HCT116 (cell line): ENCODE results near the gene CENPE. TPM values are rescaled to one million over a fixed set of nuclear protein-coding genes. Genes with fewer than 3 reads are reported as not detected.

Source experiments
- ATAC-seq: fragments of 200-7000 bp; cut with Tn5 transposase; 2 replicates; pipeline ENCODE4 v1.9.1; 2020; ENCODE audit warnings: mild to moderate bottlenecking, moderate library complexity
- BruUV-seq: library from RNA; stranded (reverse); fragments of 400-500 nt; replicated peaks from 2 replicates; lab custom pipeline; 2021; lab: Mats Ljungman, UMichigan
- CTCF ChIA-PET: fragments of 300-600 bp; sonication (Branson Sonifier 250); formaldehyde crosslinking; loops from one replicate; lab custom pipeline; 2021; ENCODE audit warnings: antibody characterized with exemption; lab: Charles Lee
- POLR2A ChIA-PET: fragments of 300-600, 350-600 bp; sonication (Branson Sonifier 250); formaldehyde crosslinking; loops from one replicate; lab custom pipeline; 2021; ENCODE audit warnings: antibody characterized with exemption; lab: Charles Lee
- RAD21 ChIA-PET, 2 experiments: fragments of 300-600 bp; sonication (Branson Sonifier 250); formaldehyde crosslinking; loops; one replicate each; lab custom pipeline; 2023; ENCODE audit warnings: low total read pairs in 2 of 2; ENCODE audit not compliant: uncharacterized antibody in 2 of 2, unreplicated experiment in 2 of 2, low non-redundant PET in 1 of 2; lab: Charles Lee
- DNase-seq: peaks from one replicate; pipeline ENCODE4 v3.0.0-alpha.2; 2010; ENCODE audit warnings: low read depth, low spot score
- H2AFZ ChIP-seq: fragments of 200-600 bp; shearing (Covaris generic), sonication (generic); 2 replicates; pipeline ENCODE4 v1.6.1; 2017; ENCODE audit warnings: low read depth, mixed run types, mixed read lengths, antibody characterized with exemption, low read length; ENCODE audit not compliant: poor library complexity, severe bottlenecking
- H3K27ac ChIP-seq: 2 replicates; pipeline ENCODE4 v1.5.1; 2012; ENCODE audit warnings: low read depth, low read length
- H3K27me3 ChIP-seq: fragments of 200-600 bp; sonication (generic); 2 replicates; pipeline ENCODE4 v1.6.1; 2016; ENCODE audit warnings: mixed run types, low read length, mixed read lengths; ENCODE audit not compliant: insufficient read depth
- H3K36me3 ChIP-seq, 2 experiments: fragments of 200-500 bp in 1 of 2; fragments of 200-600 bp in 1 of 2; sonication (Bioruptor generic) in 1 of 2; sonication (generic) in 1 of 2; 2 replicates each; pipeline versions ENCODE4 v1.5.1 to v1.6.1; 2014 to 2016; ENCODE audit warnings: low read length in 2 of 2, inconsistent platforms in 1 of 2, mixed read lengths in 1 of 2, mixed run types in 1 of 2; ENCODE audit not compliant: insufficient read depth in 2 of 2, control insufficient read depth in 1 of 2
- H3K4me1 ChIP-seq, 2 experiments: fragments of 200-600 bp in 1 of 2; sonication (generic) in 1 of 2; 2 replicates each; pipeline versions ENCODE4 v1.5.1 to v1.6.1; 2012 to 2017; ENCODE audit warnings: low read length in 2 of 2, inconsistent platforms in 1 of 2, mild to moderate bottlenecking in 1 of 2, mixed read lengths in 1 of 2, mixed run types in 1 of 2, moderate library complexity in 1 of 2; ENCODE audit not compliant: insufficient read depth in 2 of 2, control insufficient read depth in 1 of 2
- H3K4me2 ChIP-seq: fragments of 200-600 bp; sonication (generic); 2 replicates; pipeline ENCODE4 v1.6.1; 2017; ENCODE audit warnings: mixed run types, low read length, mixed read lengths
- H3K4me3 ChIP-seq, 2 experiments: fragments of 200-600 bp in 1 of 2; sonication (generic) in 1 of 2; replicated peaks in 1 of 2; 2 replicates each; pipeline ENCODE4 v1.5.1; 2011 to 2016; ENCODE audit warnings: low read length in 2 of 2, control low read depth in 1 of 2, low read depth in 1 of 2, mild to moderate bottlenecking in 1 of 2, mixed read lengths in 1 of 2, mixed run types in 1 of 2
- H3K79me2 ChIP-seq: fragments of 200-600 bp; sonication (generic); 2 replicates; pipeline ENCODE4 v1.6.1; 2017; ENCODE audit warnings: mild to moderate bottlenecking, mixed run types, low read length, moderate library complexity, mixed read lengths; ENCODE audit not compliant: insufficient read depth
- H3K9ac ChIP-seq: fragments of 200-600 bp; sonication (generic); 2 replicates; pipeline ENCODE4 v1.6.1; 2016; ENCODE audit warnings: low read length, mixed read lengths
- H3K9me2 ChIP-seq: fragments of 200-600 bp; sonication (generic), shearing (Covaris generic); 2 replicates; pipeline ENCODE4 v1.6.1; 2017; ENCODE audit warnings: mixed run types, mild to moderate bottlenecking, moderate library complexity; ENCODE audit not compliant: insufficient read depth
- H3K9me3 ChIP-seq, 2 experiments: fragments of 200-500 bp in 1 of 2; fragments of 200-600 bp in 1 of 2; sonication (Bioruptor generic) in 1 of 2; sonication (generic) in 1 of 2; 2 replicates each; pipeline ENCODE4 v1.6.1; 2014 to 2017; ENCODE audit warnings: low read length in 2 of 2, mixed read lengths in 2 of 2, inconsistent platforms in 1 of 2, low read depth in 1 of 2, mild to moderate bottlenecking in 1 of 2, mixed run types in 1 of 2, moderate library complexity in 1 of 2; ENCODE audit not compliant: control insufficient read depth in 1 of 2, insufficient read depth in 1 of 2
- H4K20me1 ChIP-seq: fragments of 200-600 bp; sonication (generic), shearing (Covaris generic); 2 replicates; pipeline ENCODE4 v1.6.1; 2017; ENCODE audit warnings: mixed run types, mild to moderate bottlenecking, moderate library complexity; ENCODE audit not compliant: insufficient read depth
- CBX3 ChIP-seq: IDR thresholded peaks from 2 replicates; pipeline ENCODE4 v1.6.1; 2012; ENCODE audit warnings: low read depth
- CEBPB ChIP-seq: IDR thresholded peaks from 2 replicates; pipeline ENCODE4 v1.6.1; 2012; ENCODE audit warnings: low read depth
- EGR1 ChIP-seq: IDR thresholded peaks from 2 replicates; pipeline ENCODE4 v1.6.1; 2012; ENCODE audit warnings: low read depth
- FOSL1 ChIP-seq: IDR thresholded peaks from 2 replicates; pipeline ENCODE4 v1.6.1; 2012; ENCODE audit warnings: low read depth
- JUND ChIP-seq: IDR thresholded peaks from 2 replicates; pipeline ENCODE4 v1.6.1; 2012
- RAD21 ChIP-seq: IDR thresholded peaks from 2 replicates; pipeline ENCODE4 v1.6.1; 2012; ENCODE audit warnings: low read depth, mild to moderate bottlenecking
- SIN3A ChIP-seq: IDR thresholded peaks from 2 replicates; pipeline ENCODE4 v1.6.1; 2012; ENCODE audit warnings: low read depth
- SP1 ChIP-seq: IDR thresholded peaks from 2 replicates; pipeline ENCODE4 v1.6.1; 2012; ENCODE audit warnings: low read depth
- TCF7L2 ChIP-seq: IDR thresholded peaks from 2 replicates; pipeline ENCODE4 v1.7.0; 2011; ENCODE audit warnings: borderline replicate concordance, inconsistent platforms; ENCODE audit not compliant: insufficient read depth, insufficient read length; ENCODE audit errors: extremely low read depth
- YY1 ChIP-seq: IDR thresholded peaks from 2 replicates; pipeline ENCODE4 v1.6.1; 2011; ENCODE audit warnings: low read length, low read depth, moderate library complexity, mild to moderate bottlenecking; ENCODE audit not compliant: insufficient replicate concordance; ENCODE audit errors: extremely low read depth
- ZFX ChIP-seq: fragments of 450-650 bp; IDR thresholded peaks from 2 replicates; pipeline ENCODE4 v1.6.1; 2017
- intact Hi-C: fragments of 100-400 bp; cut with micrococcal nuclease; formaldehyde crosslinking; loops from 2 replicates; pipeline ENCODE4 v1.10.0; 2022
- total RNA-seq: library from RNA; stranded (reverse); gene quantifications from one replicate; pipeline ENCODE4 v1.2.1, GENCODE V29; 2021; ENCODE audit not compliant: unreplicated experiment
- TF ChIP-seq, protein P1 (sequence below): IDR thresholded peaks from 2 replicates; pipeline ENCODE4 v1.6.1; 2011; ENCODE audit warnings: mild to moderate bottlenecking, low read length, moderate library complexity; ENCODE audit not compliant: insufficient replicate concordance; ENCODE audit errors: extremely low read depth

The CENPE gene
- total RNA-seq, 1 experiment from 2014 or later = 31.3 TPM

- no peaks in the 10 kb centered on the region for H3K9me3 ChIP-seq
- POLR2A ChIA-PET = no interaction called here
- H3K9ac ChIP-seq = peak within 1 kb of the TSS; percentile 88
- RAD21 ChIA-PET = no interaction called here
- CTCF ChIA-PET = interaction anchor here (1.4 kb wide), 1 partner anchor 456 kb away, joined by 4 read pairs; no protein-coding TSS in a partner anchor
- no peaks in the 10 kb centered on the region for H3K9me2 ChIP-seq
- peak; percentile 84 for ATAC-seq
- no peaks in the 10 kb centered on the region for H4K20me1 ChIP-seq
- H3K4me1 ChIP-seq = peaks cover 8 to 25% of the 10 kb centered on the region in 2 experiments; a peak in 3 of 4 replicates
- peak within 1 kb of the TSS; percentile 85 for H3K27ac ChIP-seq
- peaks cover 37% of the 10 kb centered on the region for H3K79me2 ChIP-seq
- peaks cover 0 to 4% of the 10 kb centered on the region in 2 experiments; a peak in 1 of 4 replicates for H3K36me3 ChIP-seq
- intact Hi-C loops = no loop called here
- TF ChIP-seq FOSL1 = no peak
- no peak for TF ChIP-seq JUND
- TF ChIP-seq TCF7L2 = no peak
- 0 out of 2 replicates have a peak, but pooled peaks have one; percentile 2 for TF ChIP-seq SP1
- no peak for TF ChIP-seq RAD21
- no peak; the same call in 1 of the 2 replicates for TF ChIP-seq ZFX
- no peak; the same call in 1 of the 2 replicates for TF ChIP-seq CBX3
- TF ChIP-seq, protein P1, sequence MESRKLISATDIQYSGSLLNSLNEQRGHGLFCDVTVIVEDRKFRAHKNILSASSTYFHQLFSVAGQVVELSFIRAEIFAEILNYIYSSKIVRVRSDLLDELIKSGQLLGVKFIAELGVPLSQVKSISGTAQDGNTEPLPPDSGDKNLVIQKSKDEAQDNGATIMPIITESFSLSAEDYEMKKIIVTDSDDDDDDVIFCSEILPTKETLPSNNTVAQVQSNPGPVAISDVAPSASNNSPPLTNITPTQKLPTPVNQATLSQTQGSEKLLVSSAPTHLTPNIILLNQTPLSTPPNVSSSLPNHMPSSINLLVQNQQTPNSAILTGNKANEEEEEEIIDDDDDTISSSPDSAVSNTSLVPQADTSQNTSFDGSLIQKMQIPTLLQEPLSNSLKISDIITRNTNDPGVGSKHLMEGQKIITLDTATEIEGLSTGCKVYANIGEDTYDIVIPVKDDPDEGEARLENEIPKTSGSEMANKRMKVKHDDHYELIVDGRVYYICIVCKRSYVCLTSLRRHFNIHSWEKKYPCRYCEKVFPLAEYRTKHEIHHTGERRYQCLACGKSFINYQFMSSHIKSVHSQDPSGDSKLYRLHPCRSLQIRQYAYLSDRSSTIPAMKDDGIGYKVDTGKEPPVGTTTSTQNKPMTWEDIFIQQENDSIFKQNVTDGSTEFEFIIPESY = peak; percentile 45
- no peak; the same call in 1 of the 2 replicates for TF ChIP-seq CEBPB
- no peak for TF ChIP-seq SIN3A
- TF ChIP-seq YY1 = no peak
- no peak for TF ChIP-seq EGR1
- H3K4me2 ChIP-seq = peak within 1 kb of the TSS; percentile 88
- H3K27me3 ChIP-seq = no peaks in the 10 kb centered on the region
- BruUV-seq = TSS peak; percentile 73
- peak; percentile 38 for DNase-seq
- H2AFZ ChIP-seq = peak within 1 kb of the TSS; percentile 94
- peak within 1 kb of the TSS; percentile 65 to 68 for H3K4me3 ChIP-seq
These were observed 121.3 kb downstream of the CENPE start, which contains the start of gene SLC9B2 for GRCh38 chr4:103076747-103077347. TSS of gene SLC9B2 (minus strand) at chr4:103076761. CDS start at chr4:103067550, 9,211 bp downstream.
